ACC112 (cell line): ENCODE results near the gene ADISSP.

Experiments
- H2AFZ ChIP-seq: fragments of 200-600 bp; sonication (generic); one replicate; pipeline ENCODE4 v1.6.0; 2017; ENCODE audit warnings: antibody characterized with exemption, low read length; ENCODE audit not compliant: unreplicated experiment
- H3K27ac ChIP-seq: fragments of 200-600 bp; sonication (generic); 2 replicates; pipeline ENCODE4 v1.5.1; 2014; ENCODE audit warnings: low read depth, mild to moderate bottlenecking, antibody characterized with exemption, low read length, moderate library complexity
- H3K27me3 ChIP-seq: fragments of 200-600 bp; sonication (generic); 2 replicates; pipeline ENCODE4 v1.6.1; 2014; ENCODE audit warnings: mild to moderate bottlenecking, antibody characterized with exemption, low read length, moderate library complexity, mixed read lengths; ENCODE audit not compliant: insufficient read depth
- H3K36me3 ChIP-seq: fragments of 200-600 bp; sonication (generic); 2 replicates; pipeline ENCODE4 v1.6.1; 2016; ENCODE audit warnings: mild to moderate bottlenecking, antibody characterized with exemption, low read length, moderate library complexity, mixed read lengths; ENCODE audit not compliant: insufficient read depth
- H3K4me1 ChIP-seq: fragments of 200-600 bp; sonication (generic); one replicate; pipeline ENCODE4 v1.6.1; 2016; ENCODE audit warnings: low read length, mixed read lengths; ENCODE audit not compliant: insufficient read depth, unreplicated experiment, control insufficient read depth
- H3K4me3 ChIP-seq: fragments of 200-600 bp; sonication (generic); 2 replicates; pipeline ENCODE4 v1.5.1; 2014; ENCODE audit warnings: mild to moderate bottlenecking, low read depth, low read length
- H3K79me2 ChIP-seq: fragments of 200-600 bp; sonication (generic); one replicate; pipeline ENCODE4 v1.6.0; 2016; ENCODE audit warnings: low read length; ENCODE audit not compliant: control insufficient read depth, unreplicated experiment, insufficient read depth

The ADISSP gene

DNA sequence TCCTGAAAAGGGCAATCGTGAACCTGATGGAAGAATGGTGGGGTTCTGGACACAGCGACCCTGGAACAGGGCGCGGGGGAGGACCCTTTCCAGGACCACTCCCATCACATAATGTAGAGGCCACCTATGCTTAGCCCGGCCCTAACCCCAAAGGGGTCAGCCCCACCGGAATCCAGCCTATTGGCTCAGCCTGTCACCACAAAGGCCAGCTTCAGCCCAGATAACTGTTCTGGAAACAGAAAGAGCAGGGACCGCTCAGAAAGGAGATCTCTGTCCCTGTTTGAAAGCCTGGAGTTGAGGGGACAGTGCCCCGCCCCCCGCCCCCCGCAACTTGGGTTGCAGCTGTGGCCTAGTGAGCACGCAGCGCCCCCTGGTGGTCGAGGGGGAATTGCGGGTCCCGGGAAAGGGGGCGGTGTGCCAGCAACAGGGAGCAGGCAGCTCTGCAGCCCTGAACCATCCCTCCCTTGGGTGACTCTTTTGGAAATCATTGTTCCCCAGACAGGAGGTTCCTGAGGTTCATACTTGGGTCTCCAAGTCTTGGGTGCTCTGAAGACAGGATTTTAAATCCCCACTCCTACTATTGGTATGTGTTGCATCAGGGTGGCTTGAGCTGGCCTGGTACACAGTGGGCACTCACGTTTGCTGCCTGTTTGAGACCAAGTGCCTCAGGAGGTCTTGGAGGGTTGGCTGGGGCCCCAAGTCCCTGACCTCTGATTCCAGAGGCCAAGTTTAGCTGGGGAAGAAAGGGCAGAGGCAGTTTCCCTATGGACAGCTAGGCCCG, 56.7 kb downstream of the ADISSP start:
- H3K4me3 ChIP-seq: no peak overlapping the region
- H3K27ac ChIP-seq: no peak overlapping the region
- H2AFZ ChIP-seq: no peak overlapping the region
- H3K79me2 ChIP-seq: no peaks in the 10 kb centered on the region
- no peaks in the 10 kb centered on the region for H3K4me1 ChIP-seq
- H3K36me3 ChIP-seq: no peaks in the 10 kb centered on the region
- no peaks in the 10 kb centered on the region for H3K27me3 ChIP-seq

DNA sequence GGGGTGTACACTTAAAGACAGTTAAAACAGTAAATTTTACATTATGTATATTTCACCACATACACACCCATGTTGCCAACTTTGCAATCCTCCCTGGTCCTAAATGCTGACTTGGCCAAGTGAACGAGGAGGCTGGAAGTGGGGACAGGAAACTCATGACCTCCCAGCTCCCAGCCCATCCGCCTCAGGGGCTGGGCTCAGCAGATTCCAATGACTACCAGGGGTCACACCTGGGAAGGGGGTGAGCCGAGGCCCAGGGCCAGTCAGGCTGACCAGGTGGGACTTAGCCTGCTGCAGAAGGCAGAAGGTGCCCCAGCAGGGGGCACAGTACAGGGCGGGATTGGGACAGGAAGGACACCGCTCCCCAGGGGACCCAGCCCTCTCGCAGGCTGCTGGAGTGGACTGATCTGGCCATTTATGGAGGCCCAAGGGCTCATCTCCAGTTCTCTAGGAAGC, 57.5 kb downstream of the ADISSP start:
- H3K4me1 ChIP-seq: no peaks in the 10 kb centered on the region
- H3K79me2 ChIP-seq: no peaks in the 10 kb centered on the region
- no peaks in the 10 kb centered on the region for H3K36me3 ChIP-seq

DNA sequence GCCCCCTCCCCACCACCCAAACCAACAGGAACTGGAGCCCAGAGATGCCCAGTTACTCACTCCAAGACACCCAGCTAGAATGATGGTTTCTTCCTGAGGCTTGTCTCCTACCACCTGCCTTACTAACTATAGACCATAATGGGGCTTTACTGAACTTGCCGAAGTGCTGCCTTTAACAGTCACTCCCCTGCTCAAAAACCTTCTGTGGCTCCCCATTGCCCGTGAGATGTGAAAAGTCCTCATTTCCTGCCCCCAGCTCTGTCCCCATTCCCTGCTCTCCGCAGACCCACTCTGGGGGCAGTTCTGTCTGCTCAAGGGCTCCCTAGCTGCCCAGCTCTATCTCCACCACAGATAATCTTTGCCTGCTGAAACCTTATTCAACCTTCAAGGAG, 60.0 kb downstream of the ADISSP start:
- Histone ChIP-seq H3K27me3 (no peaks in the 10 kb centered on the region), H3K4me3 (no peak overlapping the region), H3K36me3 (no peaks in the 10 kb centered on the region), H3K79me2 (no peaks in the 10 kb centered on the region), H2AFZ (no peak overlapping the region), H3K27ac (no peak overlapping the region), H3K4me1 (no peaks in the 10 kb centered on the region)

More for the DNA sequence above, 57.5 kb downstream of the ADISSP start:
- no peak overlapping the region for H2AFZ ChIP-seq
- no peak overlapping the region for H3K27ac ChIP-seq
- no peak overlapping the region for H3K4me3 ChIP-seq
- no peaks in the 10 kb centered on the region for H3K27me3 ChIP-seq

DNA sequence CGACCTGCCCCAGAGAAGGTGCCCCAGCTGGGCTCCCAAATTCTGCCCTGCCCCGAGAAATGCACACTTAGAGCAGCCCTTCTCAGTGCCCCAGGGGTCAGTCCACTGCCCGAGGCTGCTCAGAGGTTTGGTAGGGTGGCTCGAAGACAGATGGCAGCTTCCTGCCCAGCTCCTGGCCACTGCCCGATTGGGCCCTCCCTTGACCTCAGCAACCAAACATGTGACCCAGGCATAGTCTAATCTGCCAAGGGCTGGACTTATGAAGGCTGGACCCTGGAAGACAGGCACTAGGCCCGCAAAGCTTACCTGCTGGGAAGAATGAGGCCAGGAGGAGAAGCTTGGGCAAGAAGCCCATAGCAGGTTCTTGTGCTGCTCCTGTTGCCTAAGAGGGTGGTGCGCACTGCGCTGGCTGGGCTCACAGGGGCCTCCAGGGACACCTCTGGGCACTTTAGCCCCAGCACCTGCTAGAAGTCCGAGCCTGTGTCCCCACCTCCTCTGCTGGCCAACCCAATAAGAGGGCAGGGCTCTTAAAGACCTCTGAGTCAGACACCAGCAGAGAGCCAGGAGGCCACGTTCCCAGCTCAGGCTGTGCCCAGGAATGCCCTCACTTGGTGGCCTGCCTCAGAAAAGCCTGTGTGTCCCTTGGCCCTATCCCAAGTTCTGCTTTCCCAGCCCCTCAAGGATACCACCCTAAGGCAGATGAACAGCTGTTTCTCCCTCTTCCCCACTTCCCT, 60.6 kb downstream of the ADISSP start:
- no peaks in the 10 kb centered on the region for H3K27me3 ChIP-seq
- no peaks in the 10 kb centered on the region for H3K4me1 ChIP-seq
- no peaks in the 10 kb centered on the region for H3K79me2 ChIP-seq
- H3K27ac ChIP-seq: no peak overlapping the region
- H3K36me3 ChIP-seq: no peaks in the 10 kb centered on the region
- H3K4me3 ChIP-seq: no peak overlapping the region
- H2AFZ ChIP-seq: no peak overlapping the region

DNA sequence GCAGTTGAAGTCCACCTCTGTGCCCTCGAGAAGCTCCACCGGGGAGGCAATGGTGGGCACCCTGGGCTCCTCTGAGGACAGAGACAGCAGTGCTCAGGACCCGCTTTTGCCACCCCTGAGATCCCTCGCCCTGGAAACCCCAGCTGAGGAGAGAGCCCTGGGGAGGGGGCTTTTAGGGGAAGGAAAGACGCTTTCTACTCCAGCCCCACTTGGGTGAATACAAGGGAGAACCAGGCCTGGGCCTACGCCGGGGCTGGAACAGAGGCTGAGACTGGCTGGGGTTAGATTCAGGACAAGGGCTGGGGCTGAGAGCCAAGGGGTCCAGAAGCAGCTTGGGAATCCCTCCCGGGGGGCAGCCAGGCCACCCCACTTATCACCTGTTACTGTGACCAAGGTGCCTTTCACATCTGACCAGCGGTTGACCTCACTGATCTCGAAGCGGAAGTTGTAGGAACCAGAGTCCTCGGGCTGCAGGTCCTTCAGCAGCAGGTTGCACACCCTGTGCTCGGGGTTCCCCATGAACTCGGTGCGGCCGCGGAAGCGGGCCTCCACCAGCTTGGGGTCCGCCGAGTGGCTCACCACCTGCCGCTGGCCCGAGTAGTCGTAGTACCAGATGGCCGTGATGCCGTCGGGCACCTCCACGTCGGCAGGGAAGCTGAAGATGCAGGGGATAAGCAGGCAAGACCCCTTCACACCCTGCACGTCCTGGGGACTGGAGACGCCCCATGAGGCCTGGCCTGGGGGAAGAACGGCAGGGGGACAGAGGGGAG, 61.4 kb downstream of the ADISSP start:
- H3K27me3 ChIP-seq: no peaks in the 10 kb centered on the region
- H3K79me2 ChIP-seq: no peaks in the 10 kb centered on the region
- no peak overlapping the region for H3K27ac ChIP-seq
- H2AFZ ChIP-seq: no peak overlapping the region
- no peaks in the 10 kb centered on the region for H3K4me1 ChIP-seq
- H3K36me3 ChIP-seq: no peaks in the 10 kb centered on the region
- H3K4me3 ChIP-seq: no peak overlapping the region

DNA sequence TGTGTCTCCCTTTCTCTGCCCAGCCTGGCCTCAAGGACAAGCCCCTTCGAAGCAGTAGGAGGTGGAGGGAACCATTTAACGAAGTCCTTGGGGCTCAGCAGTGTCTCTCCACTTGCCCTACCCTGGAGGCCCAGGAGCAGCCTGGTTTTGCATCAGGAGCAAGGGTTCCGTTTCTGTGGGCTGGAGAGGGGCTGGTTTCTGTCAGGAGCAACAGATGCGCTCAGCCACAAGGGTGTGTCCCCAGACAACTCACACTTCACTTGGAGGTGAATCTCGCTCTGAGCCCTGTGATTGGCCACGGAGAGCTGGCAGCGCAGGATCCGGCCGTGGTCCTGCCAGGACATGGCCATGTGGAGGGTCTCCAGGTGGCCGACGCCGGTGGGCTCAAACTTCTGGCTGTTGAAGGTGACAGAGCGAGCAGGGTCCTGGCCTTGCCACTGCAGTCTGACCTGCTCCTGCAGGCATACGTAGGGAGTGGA, 62.0 kb downstream of the ADISSP start:
- Histone ChIP-seq H3K79me2 (no peaks in the 10 kb centered on the region), H3K27ac (no peak overlapping the region), H3K4me3 (no peak overlapping the region), H3K27me3 (no peaks in the 10 kb centered on the region), H2AFZ (no peak overlapping the region), H3K36me3 (no peaks in the 10 kb centered on the region), H3K4me1 (no peaks in the 10 kb centered on the region)

DNA sequence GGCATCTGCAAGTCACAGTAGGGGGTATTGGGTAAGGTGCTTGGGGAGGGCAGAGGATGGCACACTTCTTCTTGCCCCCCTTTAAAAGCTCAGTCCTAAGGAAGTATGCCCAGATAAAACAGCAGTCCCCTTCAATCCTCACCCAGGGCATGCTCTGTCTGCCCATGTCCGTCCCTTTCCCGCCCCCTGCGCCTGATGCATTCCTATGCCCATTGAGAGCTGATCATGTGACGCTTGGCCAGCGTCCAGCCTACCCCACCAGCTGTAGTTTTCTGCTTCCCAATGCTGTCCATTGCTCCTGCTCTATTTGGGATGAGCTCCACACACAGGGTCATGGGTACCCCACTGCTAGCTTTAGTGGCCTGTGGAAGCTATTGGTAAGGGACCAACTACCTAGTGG, 63.5 kb downstream of the ADISSP start:
- Histone ChIP-seq H3K36me3 (no peaks in the 10 kb centered on the region), H3K27me3 (no peaks in the 10 kb centered on the region), H3K79me2 (no peaks in the 10 kb centered on the region), H2AFZ (no peak overlapping the region), H3K4me1 (no peaks in the 10 kb centered on the region), H3K27ac (no peak overlapping the region), H3K4me3 (no peak overlapping the region)
